Measurements from ENCODE around the gene IPMK.
"Not testable (repeated sequence)": the region's sequence is repeated elsewhere in the genome, so short reads cannot be mapped to it uniquely, and the experiment has no call there.

IPMK gene

GRCh38 chr10:58220769-58221451, 46.8 kb downstream of the IPMK start:
- DNase-seq (ENCODE audit: low spot score), result no peak

GRCh38 chr10:58219875-58220274, 47.8 kb downstream of the IPMK start:
- no peak for DNase-seq (ENCODE audit: low spot score)

- no peak for DNase-seq (ENCODE audit: low spot score)
Measured at GRCh38 chr10:58217612-58218011, 50.1 kb downstream of the IPMK start.

GRCh38 chr10:58212622-58213021, 55.1 kb downstream of the IPMK start:
- no peak for DNase-seq (ENCODE audit: low spot score)

GRCh38 chr10:58210160-58210559, 57.5 kb downstream of the IPMK start:
- DNase-seq (ENCODE audit: low spot score), result no peak

GRCh38 chr10:58209669-58210068, 58.0 kb downstream of the IPMK start:
- no peak for DNase-seq (ENCODE audit: low spot score)

- no peak for DNase-seq (ENCODE audit: low spot score)
Measured at GRCh38 chr10:58206251-58206650, 61.4 kb downstream of the IPMK start.

GRCh38 chr10:58201704-58202103, 66.0 kb downstream of the IPMK start:
- no peak for DNase-seq (ENCODE audit: low spot score)

- DNase-seq (ENCODE audit: low spot score), result no peak
Measured at GRCh38 chr10:58189269-58189668, 78.4 kb downstream of the IPMK start.

- DNase-seq (ENCODE audit: low spot score), result no peak
Measured at GRCh38 chr10:58184120-58184670, 83.5 kb downstream of the IPMK start.

- DNase-seq (ENCODE audit: low spot score), result no peak
Measured at GRCh38 chr10:58180666-58181065, 87.0 kb downstream of the IPMK start.

GRCh38 chr10:58179238-58179637, 88.5 kb downstream of the IPMK start:
- no peak for DNase-seq (ENCODE audit: low spot score)

GRCh38 chr10:58178811-58179210, 88.9 kb downstream of the IPMK start:
- DNase-seq (ENCODE audit: low spot score), result no peak

GRCh38 chr10:58177362-58177947, 90.2 kb downstream of the IPMK start:
- DNase-seq (ENCODE audit: low spot score), result no peak

GRCh38 chr10:58175990-58176900, 91.4 kb downstream of the IPMK start:
- DNase-seq (ENCODE audit: low spot score), result no peak

- DNase-seq (ENCODE audit: low spot score), result no peak
Measured at GRCh38 chr10:58174831-58175230, 92.9 kb downstream of the IPMK start.

- DNase-seq (ENCODE audit: low spot score), result no peak
Measured at GRCh38 chr10:58173391-58173790, 94.3 kb downstream of the IPMK start.

GRCh38 chr10:58171146-58171545, 96.5 kb downstream of the IPMK start:
- no peak for DNase-seq (ENCODE audit: low spot score)

- no peak for DNase-seq (ENCODE audit: low spot score)
Measured at GRCh38 chr10:58164517-58164916, 103.2 kb downstream of the IPMK start.

GRCh38 chr10:58158806-58159205, 108.9 kb downstream of the IPMK start:
- DNase-seq (ENCODE audit: low spot score), result no peak

GRCh38 chr10:58157076-58157766, 110.5 kb downstream of the IPMK start:
- no peak for DNase-seq (ENCODE audit: low spot score)

GRCh38 chr10:58155941-58156340, 111.8 kb downstream of the IPMK start:
- not testable (repeated sequence) for DNase-seq (ENCODE audit: low spot score)
